ENCODE results near the gene LONP1.

The LONP1 gene

GRCh38 chr19:5679289-5680083 lies 40.5 kb downstream of the LONP1 start:
- no peak for DNase-seq

GRCh38 chr19:5678071-5678718 lies 41.8 kb downstream of the LONP1 start:
- no peak for DNase-seq

- DNase-seq, result no peak
Measured at GRCh38 chr19:5677580-5677979, 42.4 kb downstream of the LONP1 start.

GRCh38 chr19:5677136-5677535 lies 42.8 kb downstream of the LONP1 start:
- no peak for DNase-seq

GRCh38 chr19:5676772-5677105 lies 43.2 kb downstream of the LONP1 start:
- DNase-seq, result no peak

GRCh38 chr19:5676105-5676771 lies 43.7 kb downstream of the LONP1 start:
- DNase-seq, result no peak

GRCh38 chr19:5674714-5675113 lies 45.2 kb downstream of the LONP1 start:
- no peak for DNase-seq

- no peak for DNase-seq
Measured at GRCh38 chr19:5673752-5674151, 46.2 kb downstream of the LONP1 start.

- DNase-seq, result no peak
Measured at GRCh38 chr19:5672708-5673459, 47.1 kb downstream of the LONP1 start.

- no peak for DNase-seq
Measured at GRCh38 chr19:5671600-5671999, 48.3 kb downstream of the LONP1 start.

- DNase-seq, result no peak
Measured at GRCh38 chr19:5669212-5669611, 50.7 kb downstream of the LONP1 start.

GRCh38 chr19:5667751-5668271 lies 52.1 kb downstream of the LONP1 start:
- no peak for DNase-seq

GRCh38 chr19:5666921-5667610 lies 52.9 kb downstream of the LONP1 start:
- DNase-seq, result no peak

- DNase-seq, result no peak
Measured at GRCh38 chr19:5665781-5666513, 54.0 kb downstream of the LONP1 start.

- no peak for DNase-seq
Measured at GRCh38 chr19:5664515-5664914, 55.4 kb downstream of the LONP1 start.

GRCh38 chr19:5663904-5664303 lies 56.0 kb downstream of the LONP1 start:
- no peak for DNase-seq

GRCh38 chr19:5661483-5661882 lies 58.5 kb downstream of the LONP1 start:
- no peak for DNase-seq

- no peak for DNase-seq
Measured at GRCh38 chr19:5655412-5655811, 64.5 kb downstream of the LONP1 start.

- DNase-seq, result no peak
Measured at GRCh38 chr19:5654931-5655330, 65.0 kb downstream of the LONP1 start.

GRCh38 chr19:5652261-5652660 lies 67.7 kb downstream of the LONP1 start:
- no peak for DNase-seq

- DNase-seq, result no peak
Measured at GRCh38 chr19:5651361-5651760, 68.6 kb downstream of the LONP1 start.

- no peak for DNase-seq
Measured at GRCh38 chr19:5648464-5648863, 71.5 kb downstream of the LONP1 start.

Data from stimulated activated CD4-positive, alpha-beta T cell treated with anti-CD3 and anti-CD28 coated beads, Interleukin-4, amount 100 ng/mL, for 4 hours (primary cell).